GM12874 (cell line): ENCODE data around the gene SEMA4D.

ENCODE experiments used
- CTCF ChIP-seq: IDR thresholded peaks from 2 replicates; pipeline ENCODE4 v1.5.1; 2011; ENCODE audit warnings: low read depth, mild to moderate bottlenecking, control low read depth, low read length, moderate library complexity; ENCODE audit not compliant: insufficient read depth

SEMA4D gene

GRCh38 chr9:89533411-89534095 is 35.6 kb upstream of the SEMA4D start:
- TF ChIP-seq CTCF, result no peak

GRCh38 chr9:89532944-89533343 is 35.0 kb upstream of the SEMA4D start:
- TF ChIP-seq CTCF, result no peak

GRCh38 chr9:89532478-89532877 is 34.6 kb upstream of the SEMA4D start:
- TF ChIP-seq CTCF, result no peak

- TF ChIP-seq CTCF, result no peak
Measured at GRCh38 chr9:89531766-89532165, 33.9 kb upstream of the SEMA4D start.

- TF ChIP-seq CTCF, result no peak
Measured at GRCh38 chr9:89530726-89531125, 32.8 kb upstream of the SEMA4D start.

GRCh38 chr9:89529243-89530035 is 31.5 kb upstream of the SEMA4D start:
- TF ChIP-seq CTCF, result no peak

- TF ChIP-seq CTCF, result no peak
Measured at GRCh38 chr9:89528540-89528939, 30.6 kb upstream of the SEMA4D start.
